T-helper 1 cell treated with Interleukin-12 subunit alpha and Interleukin-12 subunit beta and Interleukin-4 antibody, amounts not matched to agents 30 μg/mL and 1 μg/mL, for 36 hours (primary cell): Measurements from ENCODE around the gene FTO.

Source experiments
- H3K27ac Mint-ChIP-seq: one replicate; pipeline ENCODE4 v1.8.0; 2021; ENCODE audit warnings: mild to moderate bottlenecking, mixed read lengths
- H3K27me3 Mint-ChIP-seq: one replicate; pipeline ENCODE4 v1.8.0; 2021; ENCODE audit warnings: low read depth, mixed read lengths
- H3K36me3 Mint-ChIP-seq: one replicate; pipeline ENCODE4 v1.8.0; 2021; ENCODE audit warnings: low read depth, mixed read lengths
- H3K4me1 Mint-ChIP-seq: one replicate; pipeline ENCODE4 v1.8.0; 2021; ENCODE audit warnings: low read depth, mixed read lengths
- H3K4me3 Mint-ChIP-seq: one replicate; pipeline ENCODE4 v1.8.0; 2021; ENCODE audit warnings: mild to moderate bottlenecking, moderate library complexity, mixed read lengths
- H3K9me3 Mint-ChIP-seq: one replicate; pipeline ENCODE4 v1.8.0; 2021; ENCODE audit warnings: mixed read lengths

The FTO gene

DNA sequence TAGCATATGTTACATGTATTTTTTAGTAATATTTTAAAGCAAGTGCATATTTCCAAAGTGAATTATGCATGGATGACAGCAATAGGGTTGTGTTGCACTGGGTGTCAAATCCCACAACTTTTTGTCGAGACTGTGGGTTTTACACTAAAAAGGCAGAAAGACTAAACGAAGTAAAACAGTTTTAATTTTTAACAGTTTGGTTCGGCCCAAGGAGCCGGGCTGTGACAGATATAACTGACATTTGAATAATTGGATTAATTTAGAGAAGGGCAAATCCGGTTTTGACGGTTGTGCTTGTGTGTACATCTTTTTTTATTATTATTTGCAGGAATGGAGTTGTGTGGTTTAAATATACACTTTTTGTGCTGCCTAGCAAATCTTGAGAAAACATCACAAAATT, 263.6 kb downstream of the FTO start:
- H3K27me3 Mint-ChIP-seq = no peaks in the 10 kb centered on the region
- H3K9me3 Mint-ChIP-seq = no peaks in the 10 kb centered on the region
- peaks cover 3% of the 10 kb centered on the region for H3K36me3 Mint-ChIP-seq
- no peak overlapping the region for H3K4me3 Mint-ChIP-seq
- H3K4me1 Mint-ChIP-seq = peaks cover 1% of the 10 kb centered on the region
- no peak overlapping the region for H3K27ac Mint-ChIP-seq

DNA sequence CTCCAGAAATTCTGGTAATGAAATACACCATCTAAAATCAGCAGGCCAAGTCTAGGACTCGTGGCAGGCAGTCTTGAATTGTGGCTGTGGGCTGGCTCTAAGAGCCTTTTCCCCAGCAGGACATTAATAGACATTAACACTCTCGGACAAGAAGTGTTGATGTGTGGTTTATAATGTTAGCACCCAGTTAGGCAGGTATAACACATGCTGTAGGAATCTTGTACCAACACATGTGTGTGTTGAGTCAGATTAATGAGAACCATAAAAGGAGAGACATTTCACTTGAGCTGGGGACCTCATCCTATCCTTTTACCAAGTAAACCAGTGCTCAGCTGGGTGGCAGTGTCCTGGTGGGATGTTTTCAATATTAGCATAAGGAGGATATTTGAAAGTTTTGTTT, 264.5 kb downstream of the FTO start:
- Mint-ChIP-seq H3K9me3 (no peaks in the 10 kb centered on the region), H3K27ac (no peak overlapping the region), H3K4me1 (peaks cover 1% of the 10 kb centered on the region), H3K36me3 (peaks cover 3% of the 10 kb centered on the region), H3K27me3 (no peaks in the 10 kb centered on the region), H3K4me3 (no peak overlapping the region)

DNA sequence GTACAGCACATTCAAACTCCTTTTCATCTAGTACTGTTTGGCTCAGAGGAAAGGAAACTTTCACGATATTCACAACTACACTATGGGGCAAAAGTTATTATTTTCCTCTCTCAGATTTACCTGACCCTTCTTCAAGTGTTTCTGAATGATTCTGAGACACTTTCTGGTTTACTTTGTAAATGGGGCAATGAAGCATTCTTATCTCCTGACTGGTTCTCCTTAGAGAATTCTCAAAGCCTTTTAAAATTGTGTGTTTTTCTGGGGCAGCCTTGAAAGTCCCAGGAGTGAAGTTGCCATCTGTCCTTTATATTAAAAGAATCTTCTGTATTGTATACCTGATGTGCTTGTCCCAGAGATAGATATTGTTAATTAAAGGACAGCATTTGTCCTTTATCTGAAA, 264.9 kb downstream of the FTO start:
- Mint-ChIP-seq H3K9me3 (no peaks in the 10 kb centered on the region), H3K27ac (no peak overlapping the region), H3K4me1 (peaks cover 1% of the 10 kb centered on the region), H3K4me3 (no peak overlapping the region), H3K36me3 (peaks cover 3% of the 10 kb centered on the region), H3K27me3 (no peaks in the 10 kb centered on the region)

DNA sequence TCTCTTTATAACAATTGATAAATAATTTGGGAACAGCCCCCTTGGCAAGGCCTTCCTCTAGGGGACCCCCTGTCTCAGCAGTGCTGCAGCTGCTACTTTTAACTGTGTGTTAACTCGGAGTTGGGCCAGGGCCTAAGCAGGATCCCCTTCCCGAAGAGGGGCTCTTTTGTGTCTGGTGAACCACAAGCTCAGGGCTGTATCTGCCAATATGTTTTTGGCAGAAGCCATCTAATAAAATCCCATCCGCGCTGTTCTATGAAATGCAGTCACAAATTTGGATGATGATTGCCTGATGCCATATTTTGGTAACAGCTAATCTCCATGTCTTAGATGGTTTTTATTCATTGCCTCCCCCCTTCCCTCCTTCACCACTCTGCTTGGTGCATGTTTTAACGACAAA, 267.7 kb downstream of the FTO start:
- H3K27me3 Mint-ChIP-seq = no peaks in the 10 kb centered on the region
- no peaks in the 10 kb centered on the region for H3K36me3 Mint-ChIP-seq
- peaks cover 1% of the 10 kb centered on the region for H3K4me1 Mint-ChIP-seq
- H3K27ac Mint-ChIP-seq = no peak overlapping the region
- no peak overlapping the region for H3K4me3 Mint-ChIP-seq
- H3K9me3 Mint-ChIP-seq = no peaks in the 10 kb centered on the region

DNA sequence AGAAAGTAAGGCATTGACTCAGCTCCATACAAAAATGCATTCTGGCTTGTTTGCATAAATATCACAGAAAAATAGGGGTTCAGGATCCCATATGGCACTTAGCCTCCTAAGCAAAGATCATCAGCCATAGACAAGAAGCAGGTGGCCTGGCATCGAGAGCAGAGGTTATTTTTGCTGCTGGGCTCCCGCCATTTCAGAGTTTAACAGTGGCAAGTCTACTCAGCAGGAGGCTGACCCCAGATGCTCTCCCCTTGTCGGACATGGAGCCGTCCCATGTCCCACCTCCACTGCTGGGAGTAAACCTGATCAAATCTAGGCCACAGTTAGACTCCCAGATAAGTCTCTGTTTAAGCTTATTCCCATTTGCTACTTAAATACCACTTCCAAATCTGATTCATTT, 269.1 kb downstream of the FTO start:
- no peak overlapping the region for H3K27ac Mint-ChIP-seq
- no peak overlapping the region for H3K4me3 Mint-ChIP-seq
- H3K27me3 Mint-ChIP-seq = no peaks in the 10 kb centered on the region
- no peaks in the 10 kb centered on the region for H3K4me1 Mint-ChIP-seq
- H3K36me3 Mint-ChIP-seq = no peaks in the 10 kb centered on the region
- H3K9me3 Mint-ChIP-seq = no peaks in the 10 kb centered on the region

DNA sequence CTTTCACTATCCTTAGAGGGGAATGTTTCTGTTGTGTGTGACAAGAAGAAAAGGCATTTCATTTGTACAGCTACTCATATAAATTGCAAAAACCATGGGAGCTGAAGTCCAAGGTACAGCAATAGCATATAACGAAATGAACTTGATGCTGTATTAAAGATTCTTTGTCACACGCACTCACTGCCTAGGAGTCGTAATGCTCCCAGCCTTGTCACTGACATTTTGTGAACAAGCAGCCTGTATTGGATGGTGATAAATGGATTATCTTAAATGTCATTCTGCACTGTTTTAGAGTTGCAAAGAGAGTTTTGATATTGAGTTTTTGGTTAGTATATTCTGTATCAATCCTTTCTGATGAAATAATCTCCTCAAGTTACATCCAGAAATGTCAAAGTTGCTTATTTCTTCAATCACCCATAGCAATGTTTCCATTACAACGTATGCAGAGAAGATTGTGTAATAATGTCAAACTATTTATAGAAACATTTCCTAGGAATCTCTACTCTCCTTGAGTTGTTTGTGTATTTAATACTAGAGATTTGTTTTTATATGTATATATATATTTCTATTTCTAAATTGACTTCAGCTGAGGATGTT, 270.6 kb downstream of the FTO start:
- no peaks in the 10 kb centered on the region for H3K27me3 Mint-ChIP-seq
- peaks cover 2% of the 10 kb centered on the region for H3K4me1 Mint-ChIP-seq
- H3K4me3 Mint-ChIP-seq = no peak overlapping the region
- H3K36me3 Mint-ChIP-seq = no peaks in the 10 kb centered on the region
- no peak overlapping the region for H3K27ac Mint-ChIP-seq
- no peaks in the 10 kb centered on the region for H3K9me3 Mint-ChIP-seq

DNA sequence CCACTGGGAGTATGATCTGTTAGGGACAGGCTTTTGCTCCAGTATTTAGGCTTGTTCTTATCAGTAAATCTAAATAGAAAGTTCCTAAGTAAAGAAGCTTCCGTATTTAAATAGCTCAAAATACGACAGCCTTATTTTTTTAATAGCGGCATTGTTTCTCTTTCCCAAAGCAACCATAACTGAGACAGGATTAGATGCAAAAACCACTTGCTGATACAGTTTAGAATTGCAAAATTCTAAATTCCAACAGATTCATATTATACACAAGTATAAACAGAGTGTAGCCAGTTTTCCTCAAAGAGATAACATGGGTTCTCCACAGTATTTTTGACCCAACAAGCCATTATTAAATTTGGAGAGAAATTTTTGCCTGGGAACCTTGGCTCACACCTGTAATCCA, 276.7 kb downstream of the FTO start:
- no peak overlapping the region for H3K27ac Mint-ChIP-seq
- peaks cover 2% of the 10 kb centered on the region for H3K4me1 Mint-ChIP-seq
- H3K36me3 Mint-ChIP-seq = no peaks in the 10 kb centered on the region
- H3K27me3 Mint-ChIP-seq = no peaks in the 10 kb centered on the region
- no peaks in the 10 kb centered on the region for H3K9me3 Mint-ChIP-seq
- H3K4me3 Mint-ChIP-seq = no peak overlapping the region

DNA sequence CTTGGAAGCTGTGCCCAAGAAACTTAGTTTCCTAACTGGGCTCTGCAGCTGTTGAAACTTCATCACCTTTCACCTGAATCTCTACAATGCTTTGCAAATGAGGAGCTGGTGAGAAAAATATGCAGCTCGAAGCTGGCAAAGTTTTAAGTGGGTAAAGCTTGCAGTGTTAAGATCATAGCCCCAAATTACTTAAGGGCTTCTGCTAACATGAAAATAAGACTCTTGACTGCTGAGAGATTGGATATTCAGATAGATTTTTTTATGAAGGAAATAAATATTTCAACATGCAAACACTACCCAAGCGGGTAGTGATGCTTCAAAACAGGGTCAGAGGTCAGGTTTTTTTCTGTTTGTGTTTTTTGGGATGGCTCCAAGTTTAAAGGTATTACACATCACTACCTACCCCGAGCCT, 278.7 kb downstream of the FTO start:
- H3K4me3 Mint-ChIP-seq = no peak overlapping the region
- peaks cover 2% of the 10 kb centered on the region for H3K4me1 Mint-ChIP-seq
- no peaks in the 10 kb centered on the region for H3K36me3 Mint-ChIP-seq
- no peaks in the 10 kb centered on the region for H3K9me3 Mint-ChIP-seq
- H3K27me3 Mint-ChIP-seq = no peaks in the 10 kb centered on the region
- H3K27ac Mint-ChIP-seq = no peak overlapping the region

DNA sequence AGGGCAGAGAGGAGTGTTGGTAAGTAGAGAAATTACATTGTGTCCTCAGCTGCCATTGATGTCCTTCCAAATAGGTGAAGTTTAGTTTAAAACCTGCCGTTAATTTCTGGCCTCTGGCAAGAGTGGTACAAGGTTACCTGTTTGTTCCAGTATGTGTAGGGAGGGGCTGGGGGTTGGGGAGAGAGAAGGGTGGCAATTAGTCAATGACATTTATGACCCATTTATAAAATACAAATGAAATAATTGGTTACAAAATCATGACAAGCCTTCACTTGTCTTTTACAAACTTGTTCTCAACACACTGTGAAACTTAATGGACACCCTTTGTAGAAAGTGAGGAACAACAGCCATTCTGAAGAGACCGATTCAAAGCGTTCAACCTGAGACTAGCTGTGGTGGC, 281.0 kb downstream of the FTO start:
- Mint-ChIP-seq H3K27me3 (no peaks in the 10 kb centered on the region), H3K4me3 (no peak overlapping the region), H3K27ac (no peak overlapping the region), H3K4me1 (no peaks in the 10 kb centered on the region), H3K9me3 (no peaks in the 10 kb centered on the region), H3K36me3 (no peaks in the 10 kb centered on the region)

DNA sequence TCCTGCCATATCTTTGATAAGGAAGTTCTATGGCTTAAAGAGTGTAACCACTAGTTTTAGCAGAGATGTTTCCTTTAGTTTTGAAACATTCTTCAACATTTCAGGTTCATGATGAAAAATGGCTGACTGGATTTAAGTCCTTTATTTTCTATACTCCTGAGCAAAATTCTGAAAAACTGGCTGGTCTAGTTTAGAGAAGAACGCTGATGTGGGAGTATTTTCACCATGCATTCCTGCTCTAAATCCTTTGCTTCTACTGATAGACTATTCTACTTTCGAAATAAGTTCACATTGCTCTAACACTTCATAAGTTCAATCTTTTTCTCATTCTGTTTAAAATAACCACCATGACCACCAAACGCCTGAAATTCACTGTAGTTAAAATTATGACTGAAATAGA, 281.9 kb downstream of the FTO start:
- Mint-ChIP-seq H3K9me3 (no peaks in the 10 kb centered on the region), H3K27ac (no peak overlapping the region), H3K4me1 (peaks cover under 1% of the 10 kb centered on the region), H3K27me3 (no peaks in the 10 kb centered on the region), H3K4me3 (no peak overlapping the region), H3K36me3 (no peaks in the 10 kb centered on the region)

DNA sequence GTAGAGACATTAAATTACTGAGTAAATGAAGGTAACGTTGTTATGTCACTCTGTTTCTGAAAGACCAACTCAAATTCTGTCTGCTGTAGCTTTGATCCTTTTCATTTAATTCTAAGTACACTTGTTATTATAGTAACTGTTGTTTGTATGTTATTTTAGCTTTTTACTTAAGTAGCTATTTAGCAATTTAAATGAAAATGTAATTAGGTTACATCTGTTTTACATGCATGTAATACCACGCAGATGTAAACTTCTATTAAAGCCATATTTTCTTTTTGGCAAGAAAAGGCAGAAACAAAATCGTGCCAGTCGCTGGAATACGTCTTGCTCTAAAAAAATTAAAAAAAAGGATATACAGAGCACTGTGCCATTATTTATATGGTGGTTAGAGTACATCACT, 282.8 kb downstream of the FTO start:
- peaks cover 10% of the 10 kb centered on the region for H3K4me1 Mint-ChIP-seq
- H3K27ac Mint-ChIP-seq = no peak overlapping the region
- H3K36me3 Mint-ChIP-seq = no peaks in the 10 kb centered on the region
- no peak overlapping the region for H3K4me3 Mint-ChIP-seq
- H3K27me3 Mint-ChIP-seq = no peaks in the 10 kb centered on the region
- H3K9me3 Mint-ChIP-seq = no peaks in the 10 kb centered on the region

DNA sequence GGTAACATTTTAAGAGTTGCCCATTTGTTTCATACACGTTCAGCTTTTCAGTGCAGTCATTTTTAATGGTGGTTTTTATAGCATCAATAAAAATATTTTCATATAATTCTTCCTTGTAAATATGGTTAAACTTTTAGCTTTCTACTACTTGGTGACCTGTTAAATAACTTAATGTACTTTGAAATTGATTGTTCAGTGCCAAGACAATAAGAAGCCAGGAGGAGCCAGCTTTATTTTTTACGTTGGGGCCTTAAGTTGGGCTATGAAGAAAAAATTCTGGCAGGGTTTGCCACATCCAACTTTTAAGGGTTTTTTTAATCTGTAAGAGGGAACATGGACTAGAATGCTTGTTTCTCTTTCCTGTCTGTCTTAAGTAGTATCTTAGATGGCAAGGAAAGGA, 284.2 kb downstream of the FTO start:
- Mint-ChIP-seq H3K36me3 (no peaks in the 10 kb centered on the region), H3K27ac (no peak overlapping the region)

DNA sequence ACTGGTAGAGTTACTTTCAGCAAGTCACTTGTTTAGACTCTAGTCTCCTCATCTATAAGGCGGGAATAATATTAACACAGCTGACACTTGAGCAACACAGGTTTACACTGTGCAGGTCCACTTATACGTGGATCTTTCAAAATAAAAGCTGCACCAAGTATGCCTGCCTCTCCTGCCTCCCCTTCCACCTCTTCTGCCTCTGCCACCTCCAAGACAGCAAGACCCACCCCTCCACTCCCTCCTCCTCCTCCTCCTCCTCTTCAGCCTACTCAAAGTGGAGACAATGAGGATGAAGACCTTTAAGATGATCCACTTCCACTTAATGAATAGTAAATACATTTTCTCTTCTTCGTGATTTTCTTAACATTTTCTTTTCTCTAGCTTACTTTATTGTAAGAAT, 285.6 kb downstream of the FTO start:
- Mint-ChIP-seq H3K27ac (no peak overlapping the region), H3K36me3 (no peaks in the 10 kb centered on the region), H3K9me3 (no peaks in the 10 kb centered on the region), H3K4me3 (no peak overlapping the region), H3K27me3 (no peaks in the 10 kb centered on the region), H3K4me1 (peaks cover 19% of the 10 kb centered on the region)

More for the DNA sequence above, 284.2 kb downstream of the FTO start:
- no peaks in the 10 kb centered on the region for H3K9me3 Mint-ChIP-seq
- H3K27me3 Mint-ChIP-seq = no peaks in the 10 kb centered on the region
- H3K4me3 Mint-ChIP-seq = no peak overlapping the region
- H3K4me1 Mint-ChIP-seq = peaks cover 19% of the 10 kb centered on the region

DNA sequence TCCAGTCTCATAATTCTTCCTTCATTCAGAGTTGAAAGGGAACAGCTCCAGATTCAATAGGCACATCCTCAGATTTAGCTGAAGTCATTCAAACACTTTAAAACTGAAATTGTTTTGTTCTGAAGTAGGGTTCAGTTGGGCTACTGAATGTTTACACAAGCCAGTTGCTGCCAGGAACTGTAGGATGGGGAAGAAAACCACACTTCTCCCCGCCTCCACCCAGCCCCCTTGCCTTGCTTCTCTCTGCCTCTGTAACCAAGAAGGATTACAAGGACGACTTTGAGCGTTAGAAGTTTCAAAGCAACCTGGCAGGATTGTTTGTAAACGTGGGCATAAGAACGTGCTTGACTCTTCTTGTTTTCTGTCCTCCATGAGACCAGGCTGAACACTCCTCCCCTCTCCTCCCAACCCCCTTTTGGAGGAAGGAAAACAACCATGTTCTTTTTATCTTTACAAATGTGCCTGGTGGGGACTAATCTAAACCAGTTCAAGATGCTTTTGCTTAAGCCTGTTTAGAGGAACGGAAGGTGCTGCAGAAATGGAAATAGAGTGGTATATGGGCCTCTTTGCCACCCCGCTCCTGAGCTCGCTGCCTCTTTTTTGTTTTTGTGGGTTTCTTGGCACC, 287.9 kb downstream of the FTO start:
- Mint-ChIP-seq H3K9me3 (no peaks in the 10 kb centered on the region), H3K4me1 (peaks cover 19% of the 10 kb centered on the region), H3K27me3 (no peaks in the 10 kb centered on the region), H3K4me3 (peak overlapping the region; percentile 23), H3K27ac (peak overlapping the region; percentile 45), H3K36me3 (peaks cover 4% of the 10 kb centered on the region)

DNA sequence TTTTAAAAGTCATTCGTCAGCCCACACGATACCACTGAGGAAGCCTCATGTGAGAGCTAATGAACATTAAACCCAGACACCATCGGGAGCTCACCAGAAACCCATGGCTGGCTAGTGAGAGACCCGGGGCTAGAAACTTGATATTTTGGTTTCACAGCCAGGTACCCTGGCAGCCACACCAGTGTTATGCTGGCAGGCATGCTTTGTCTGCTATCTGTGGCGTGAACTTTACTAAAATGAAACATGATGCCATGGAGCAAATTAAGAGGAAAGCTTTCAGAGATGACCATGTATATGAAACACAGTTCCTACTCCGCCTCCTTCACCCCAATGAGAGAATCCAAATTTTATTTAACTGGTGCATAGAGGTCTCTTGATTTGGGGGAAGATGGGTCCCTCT, 291.4 kb downstream of the FTO start:
- H3K27me3 Mint-ChIP-seq = no peaks in the 10 kb centered on the region
- peaks cover 4% of the 10 kb centered on the region for H3K36me3 Mint-ChIP-seq
- H3K4me1 Mint-ChIP-seq = peaks cover 19% of the 10 kb centered on the region
- no peaks in the 10 kb centered on the region for H3K9me3 Mint-ChIP-seq
- H3K27ac Mint-ChIP-seq = no peak overlapping the region
- no peak overlapping the region for H3K4me3 Mint-ChIP-seq

DNA sequence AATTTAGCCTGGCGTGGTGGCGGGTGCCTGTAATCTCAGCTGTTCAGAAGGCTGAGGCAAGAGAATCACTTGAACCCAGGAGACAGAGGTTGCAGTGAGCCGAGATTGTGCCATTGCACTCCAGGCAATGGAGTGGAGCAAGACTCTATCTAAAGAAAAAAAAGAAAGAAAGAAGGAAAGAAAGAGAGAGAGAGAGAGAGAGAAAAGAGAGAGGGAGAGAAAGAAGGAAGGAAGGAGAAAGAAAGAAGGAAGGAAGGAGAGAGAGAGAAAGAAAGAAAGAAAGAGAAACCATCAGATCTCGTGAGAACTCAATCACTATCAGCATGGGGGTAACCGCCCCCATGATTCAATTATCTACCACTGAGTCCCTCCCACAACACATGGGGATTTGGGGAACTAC, 293.0 kb downstream of the FTO start:
- Mint-ChIP-seq H3K4me1 (peaks cover 7% of the 10 kb centered on the region), H3K27ac (no peak overlapping the region), H3K36me3 (peaks cover 4% of the 10 kb centered on the region), H3K4me3 (no peak overlapping the region), H3K9me3 (no peaks in the 10 kb centered on the region), H3K27me3 (no peaks in the 10 kb centered on the region)
